Smooth muscle cell (in vitro differentiated cells): ENCODE measurements around the gene STPG4. TPM values are rescaled to one million over a fixed set of nuclear protein-coding genes. Genes with fewer than 3 reads are reported as not detected.

ENCODE experiments used
- DNase-seq: peaks from one replicate; lab custom pipeline; 2025; ENCODE audit not compliant: unreplicated experiment; lab: John Stamatoyannopoulos, UW
- H2AFZ ChIP-seq: fragments of 200-600 bp; sonication (generic); 2 replicates; pipeline ENCODE4 v1.6.0; 2016; ENCODE audit warnings: antibody characterized with exemption, low read depth, mild to moderate bottlenecking
- H3F3A ChIP-seq: fragments of 200-600 bp; sonication (generic); 2 replicates; pipeline ENCODE4 v1.6.0; 2017; ENCODE audit warnings: antibody characterized with exemption, low read depth
- H3K27ac ChIP-seq: fragments of 200-600 bp; sonication (generic); 2 replicates; pipeline ENCODE4 v1.5.1; 2016; ENCODE audit warnings: low read depth, mild to moderate bottlenecking
- H3K27me3 ChIP-seq: fragments of 200-600 bp; sonication (generic); 2 replicates; pipeline ENCODE4 v1.6.1; 2016; ENCODE audit warnings: low read depth, mild to moderate bottlenecking
- H3K36me3 ChIP-seq: fragments of 200-600 bp; sonication (generic); 2 replicates; pipeline ENCODE4 v1.5.1; 2016; ENCODE audit warnings: low read depth
- H3K4me1 ChIP-seq: fragments of 200-600 bp; sonication (generic); 2 replicates; pipeline ENCODE4 v1.5.1; 2016; ENCODE audit warnings: low read depth
- H3K4me2 ChIP-seq: fragments of 200-600 bp; sonication (generic); 2 replicates; pipeline ENCODE4 v1.6.0; 2016; ENCODE audit warnings: mild to moderate bottlenecking
- H3K4me3 ChIP-seq: fragments of 200-600 bp; sonication (generic); 2 replicates; pipeline ENCODE4 v1.5.1; 2016; ENCODE audit warnings: mild to moderate bottlenecking
- H3K79me2 ChIP-seq: fragments of 200-600 bp; sonication (generic); 2 replicates; pipeline ENCODE4 v1.6.0; 2016; ENCODE audit warnings: low read depth, mild to moderate bottlenecking
- H3K9ac ChIP-seq: fragments of 200-600 bp; sonication (generic); 2 replicates; pipeline ENCODE4 v1.6.0; 2016; ENCODE audit warnings: low read depth
- H3K9me3 ChIP-seq: fragments of 200-600 bp; sonication (generic); replicated peaks from 2 replicates; pipeline ENCODE4 v1.5.1; 2016; ENCODE audit warnings: low read depth
- H4K20me1 ChIP-seq: fragments of 200-600 bp; sonication (generic); 2 replicates; pipeline ENCODE4 v1.6.0; 2016; ENCODE audit warnings: low read depth
- CTCF ChIP-seq: fragments of 200-600 bp; sonication (generic); IDR thresholded peaks from 2 replicates; pipeline ENCODE4 v1.5.1; 2017; ENCODE audit warnings: borderline replicate concordance, mild to moderate bottlenecking, antibody characterized with exemption; ENCODE audit not compliant: insufficient read depth, poor library complexity, severe bottlenecking
- WGBS: methylation state at CpG from one replicate; pipeline ENCODE4 v1.1.7; 2016; ENCODE audit warnings: low lambda C conversion rate; 5-methylcytosine and 5-hydroxymethylcytosine counted together
- polyA plus RNA-seq: library from polyadenylated mRNA; unstranded; fragments of >200 nt; fragmentation: Nextera tagmentation; extraction: Ambion mirVana; gene quantifications from 2 replicates; pipeline ENCODE4 v1.2.1, GENCODE V29; 2016
- total RNA-seq: library from RNA; depleted of rRNA; stranded (reverse); fragments of >200 nt; gene quantifications from 2 replicates; pipeline ENCODE4 v1.2.3, GENCODE V29; 2014

STPG4 gene
- total and polyA plus RNA-seq, 2 experiments from 2014 or later, result 0.54 TPM; not detected in 1

GRCh38 chr2:47060652-47061170 lies 94.4 kb downstream of the STPG4 start:
- H3K9me3 ChIP-seq, result no peaks in the 10 kb centered on the region
- 87% methylated on average over 11 of the region's 11 CpGs for WGBS
- no peaks in the 10 kb centered on the region for H3K79me2 ChIP-seq
- H3K4me1 ChIP-seq, result peaks cover 39% of the 10 kb centered on the region
- peaks cover 28% of the 10 kb centered on the region for H3F3A ChIP-seq
- H4K20me1 ChIP-seq, result no peaks in the 10 kb centered on the region
- no peak overlapping the region for H3K27ac ChIP-seq
- H3K4me2 ChIP-seq, result no peak overlapping the region
- H2AFZ ChIP-seq, result no peak overlapping the region
- no peak overlapping the region for H3K4me3 ChIP-seq
- no peaks in the 10 kb centered on the region for H3K36me3 ChIP-seq
- TF ChIP-seq CTCF, result no peak
- no peak overlapping the region for H3K9ac ChIP-seq
- no peak for DNase-seq
- no peaks in the 10 kb centered on the region for H3K27me3 ChIP-seq

- no peak for TF ChIP-seq CTCF
- no peak overlapping the region for H2AFZ ChIP-seq
- DNase-seq, result no peak
These were observed 96.8 kb downstream of the STPG4 start for GRCh38 chr2:47058003-47058931.

DNA sequence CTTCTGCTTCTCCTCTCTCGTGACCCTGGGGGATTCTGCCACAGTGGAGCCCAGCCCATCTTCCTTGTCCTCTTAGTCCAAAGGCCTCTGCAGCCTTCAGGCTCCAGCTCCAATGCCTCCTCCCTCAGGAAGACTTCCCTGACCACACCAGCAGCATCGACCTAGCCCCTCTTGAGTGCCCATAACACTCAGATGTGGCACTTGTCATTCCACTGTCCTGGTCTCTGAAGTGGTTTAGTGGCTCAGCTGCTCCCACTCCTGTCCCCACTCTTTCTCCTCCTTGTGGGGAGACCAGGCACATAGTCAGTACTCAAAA lies 97.5 kb downstream of the STPG4 start:
- H3K9ac ChIP-seq, result no peak overlapping the region
- H4K20me1 ChIP-seq, result no peaks in the 10 kb centered on the region
- H3K79me2 ChIP-seq, result no peaks in the 10 kb centered on the region
- no peaks in the 10 kb centered on the region for H3K27me3 ChIP-seq
- H2AFZ ChIP-seq, result no peak overlapping the region
- H3K27ac ChIP-seq, result peak overlapping the region; percentile 68
- H3K4me3 ChIP-seq, result no peak overlapping the region
- peak overlapping the region; percentile 49 for H3K4me2 ChIP-seq
- no peak for TF ChIP-seq CTCF
- DNase-seq, result no peak
- peaks cover 31% of the 10 kb centered on the region for H3K4me1 ChIP-seq
- peaks cover 16% of the 10 kb centered on the region for H3F3A ChIP-seq
- H3K36me3 ChIP-seq, result no peaks in the 10 kb centered on the region
- no peaks in the 10 kb centered on the region for H3K9me3 ChIP-seq
- 39% methylated on average over 2 of the region's 2 CpGs for WGBS

More at GRCh38 chr2:47058003-47058931, 96.8 kb downstream of the STPG4 start:
- no peaks in the 10 kb centered on the region for H3K36me3 ChIP-seq
- no peak overlapping the region for H3K9ac ChIP-seq
- H3F3A ChIP-seq, result peaks cover 18% of the 10 kb centered on the region
- no peak overlapping the region for H3K4me3 ChIP-seq
- WGBS, result 44% methylated on average over 11 of the region's 11 CpGs
- H3K4me1 ChIP-seq, result peaks cover 35% of the 10 kb centered on the region
- no peaks in the 10 kb centered on the region for H3K27me3 ChIP-seq
- no peaks in the 10 kb centered on the region for H4K20me1 ChIP-seq
- H3K27ac ChIP-seq, result peak overlapping the region; percentile 68
- H3K4me2 ChIP-seq, result peak overlapping the region; percentile 49
- no peaks in the 10 kb centered on the region for H3K79me2 ChIP-seq
- H3K9me3 ChIP-seq, result no peaks in the 10 kb centered on the region
